Neural cell (in vitro differentiated cells): ENCODE results near the gene CKB. TPM values are rescaled to one million over a fixed set of nuclear protein-coding genes. Genes with fewer than 3 reads are reported as not detected.

Experiments used
- H2AFZ ChIP-seq: fragments of 200-600, 300-800 bp; sonication (generic), shearing (Covaris generic); 2 replicates; pipeline ENCODE4 v1.6.0; 2014; ENCODE audit warnings: low read depth, mild to moderate bottlenecking, antibody characterized with exemption, low read length, moderate library complexity
- H3F3A ChIP-seq: fragments of 200-600 bp; shearing (Covaris generic); 2 replicates; pipeline ENCODE4 v1.6.1; 2016; ENCODE audit warnings: mild to moderate bottlenecking, moderate library complexity, mixed read lengths, antibody characterized with exemption, low read length; ENCODE audit not compliant: insufficient read depth, poor library complexity, severe bottlenecking
- H3K27ac ChIP-seq: fragments of 200-600, 300-800 bp; sonication (generic), shearing (Covaris generic); 2 replicates; pipeline ENCODE4 v1.5.1; 2014; ENCODE audit warnings: mild to moderate bottlenecking, low read length, moderate library complexity
- H3K27me3 ChIP-seq: fragments of 300-800, 200-600 bp; sonication (generic), shearing (Covaris generic); 2 replicates; pipeline ENCODE4 v1.6.0; 2014; ENCODE audit warnings: mild to moderate bottlenecking, low read depth, low read length, moderate library complexity; ENCODE audit not compliant: insufficient read depth
- H3K36me3 ChIP-seq: fragments of 300-800, 200-600 bp; sonication (generic), shearing (Covaris generic); 2 replicates; pipeline ENCODE4 v1.5.1; 2014; ENCODE audit warnings: mild to moderate bottlenecking, antibody characterized with exemption, low read length, moderate library complexity; ENCODE audit not compliant: insufficient read depth
- H3K4me2 ChIP-seq: fragments of 300-800, 200-600 bp; sonication (generic), shearing (Covaris generic); 2 replicates; pipeline ENCODE4 v1.6.0; 2014; ENCODE audit warnings: mild to moderate bottlenecking, low read length
- H3K4me3 ChIP-seq: fragments of 300-800, 200-600 bp; sonication (generic), shearing (Covaris generic); 2 replicates; pipeline ENCODE4 v1.5.1; 2014; ENCODE audit warnings: mild to moderate bottlenecking, low read length, moderate library complexity
- H3K79me2 ChIP-seq: fragments of 200-600 bp; shearing (Covaris generic); replicated peaks from 2 replicates; pipeline ENCODE4 v1.6.0; 2014; ENCODE audit warnings: mild to moderate bottlenecking, low read length, moderate library complexity; ENCODE audit not compliant: insufficient read depth
- H3K9ac ChIP-seq: fragments of 300-800, 200-600 bp; sonication (generic), shearing (Covaris generic); 2 replicates; pipeline ENCODE4 v1.6.1; 2016; ENCODE audit warnings: mild to moderate bottlenecking, low read length, mixed read lengths
- H3K9me2 ChIP-seq: fragments of 200-600 bp; shearing (Covaris generic); 2 replicates; pipeline ENCODE4 v1.6.1; 2016; ENCODE audit warnings: mild to moderate bottlenecking, low read length, mixed read lengths; ENCODE audit not compliant: insufficient read depth
- H3K9me3 ChIP-seq: fragments of 200-600, 300-800 bp; sonication (generic), shearing (Covaris generic); 2 replicates; pipeline ENCODE4 v1.6.1; 2016; ENCODE audit warnings: mild to moderate bottlenecking, mixed run types, low read length, moderate library complexity, mixed read lengths
- H4K20me1 ChIP-seq: fragments of 200-600 bp; shearing (Covaris generic); 2 replicates; pipeline ENCODE4 v1.6.1; 2016; ENCODE audit warnings: mild to moderate bottlenecking, mixed run types; ENCODE audit not compliant: insufficient read depth
- CTCF ChIP-seq: fragments of 450-650 bp; IDR thresholded peaks from 2 replicates; pipeline ENCODE4 v1.5.1; 2014; ENCODE audit warnings: antibody characterized with exemption, mild to moderate bottlenecking, moderate library complexity; ENCODE audit not compliant: poor library complexity, severe bottlenecking
- EP300 ChIP-seq: fragments of 450-650 bp; conservative IDR thresholded peaks from 2 replicates; pipeline ENCODE4 v1.6.1; 2014; ENCODE audit warnings: antibody characterized with exemption, mild to moderate bottlenecking, moderate library complexity; ENCODE audit not compliant: poor library complexity, severe bottlenecking
- EZH2 ChIP-seq: fragments of 200-600, 300-800 bp; shearing (Covaris generic), sonication (generic); IDR thresholded peaks from 2 replicates; pipeline ENCODE4 v1.6.1; 2014; ENCODE audit warnings: antibody characterized with exemption, low read length, borderline replicate concordance, mild to moderate bottlenecking; ENCODE audit not compliant: insufficient read depth, poor library complexity, severe bottlenecking
- MXI1 ChIP-seq: fragments of 450-650 bp; conservative IDR thresholded peaks from 2 replicates; pipeline ENCODE4 v1.6.1; 2014; ENCODE audit warnings: antibody characterized with exemption, mild to moderate bottlenecking; ENCODE audit not compliant: poor library complexity, severe bottlenecking
- POLR2AphosphoS5 ChIP-seq: IDR thresholded peaks from 2 replicates; pipeline ENCODE4 v1.6.1; 2012
- RAD21 ChIP-seq: fragments of 450-650 bp; conservative IDR thresholded peaks from 2 replicates; pipeline ENCODE4 v1.6.1; 2014; ENCODE audit warnings: antibody characterized with exemption, mild to moderate bottlenecking, moderate library complexity
- REST ChIP-seq: IDR thresholded peaks from 2 replicates; pipeline ENCODE4 v1.6.1; 2012; ENCODE audit warnings: borderline replicate concordance
- SMC3 ChIP-seq: fragments of 450-650 bp; conservative IDR thresholded peaks from 2 replicates; pipeline ENCODE4 v1.6.1; 2014; ENCODE audit warnings: antibody characterized with exemption, mild to moderate bottlenecking, moderate library complexity; ENCODE audit not compliant: poor library complexity
- TAF1 ChIP-seq: IDR thresholded peaks from 2 replicates; pipeline ENCODE4 v1.6.1; 2012; ENCODE audit warnings: low read depth
- polyA minus RNA-seq: library from RNA; depleted of rRNA, polyadenylated mRNA; stranded (reverse); fragments of >200 nt; gene quantifications from 2 replicates; pipeline ENCODE4 v1.2.3, GENCODE V29; 2014
- polyA plus RNA-seq: library from polyadenylated mRNA; depleted of rRNA; stranded (reverse); fragments of >200 nt; gene quantifications from 2 replicates; pipeline ENCODE4 v1.2.3, GENCODE V29; 2014

The CKB gene
- polyA plus RNA-seq (918 and 1,148 TPM in 2 replicates), polyA minus RNA-seq (398 and 444 TPM in 2 replicates)

- Histone ChIP-seq H3K9me2 (no peaks in the 10 kb centered on the region), H3K27ac (peak within 1 kb of the TSS; percentile 90), H3K9ac (peak within 1 kb of the TSS; percentile 97), H3K79me2 (peaks cover 17% of the 10 kb centered on the region), H3K4me3 (peak within 1 kb of the TSS; percentile 91), H3K9me3 (no peaks in the 10 kb centered on the region), H4K20me1 (peaks cover 19% of the 10 kb centered on the region), H3K27me3 (no peaks in the 10 kb centered on the region), H3F3A (no peaks in the 10 kb centered on the region), H2AFZ (peak within 1 kb of the TSS; percentile 33), H3K36me3 (peaks cover 7% of the 10 kb centered on the region), H3K4me2 (peak within 1 kb of the TSS; percentile 68)
- TF ChIP-seq RAD21 = no peak
- peak; percentile 95 for TF ChIP-seq TAF1
- peak; percentile 40 for TF ChIP-seq EP300
- TF ChIP-seq POLR2AphosphoS5 = peak; percentile 93
- peak; percentile 86 for TF ChIP-seq REST
Observed at GRCh38 chr14:103522649-103523574, at the start of gene CKB. TSS of gene CKB (minus strand) at chr14:103522830. CDS start at chr14:103522493, 337 bp downstream.

- Histone ChIP-seq H3K27me3 (no peaks in the 10 kb centered on the region), H3K9me3 (no peaks in the 10 kb centered on the region), H3K4me3 (peak overlapping the region; percentile 15), H3K9me2 (no peaks in the 10 kb centered on the region), H3K9ac (peak overlapping the region; percentile 45), H4K20me1 (no peaks in the 10 kb centered on the region), H3K36me3 (no peaks in the 10 kb centered on the region), H3F3A (no peaks in the 10 kb centered on the region), H3K27ac (peak overlapping the region; percentile 61), H3K4me2 (no peak overlapping the region), H2AFZ (no peak overlapping the region), H3K79me2 (peaks cover 51% of the 10 kb centered on the region)
- TF ChIP-seq MXI1 (no peak), TAF1 (no peak), CTCF (no peak), REST (no peak), POLR2AphosphoS5 (no peak), SMC3 (no peak), EP300 (no peak), RAD21 (no peak), EZH2 (no peak)
Observed at GRCh38 chr14:103569408-103569807, 46.8 kb upstream of the CKB start.
